SU-DHL-6 (cell line): Measurements from ENCODE around the gene ZNF280B.

Experiments used
- H2AFZ ChIP-seq: fragments of 200-600 bp; sonication (generic); 2 replicates; pipeline ENCODE4 v1.6.1; 2014; ENCODE audit warnings: low read depth, mild to moderate bottlenecking, moderate library complexity, mixed read lengths, antibody characterized with exemption, low read length; ENCODE audit not compliant: severe bottlenecking
- H3F3A ChIP-seq: fragments of 200-600 bp; shearing (Covaris generic); 2 replicates; pipeline ENCODE4 v1.6.0; 2016; ENCODE audit warnings: antibody characterized with exemption, mild to moderate bottlenecking; ENCODE audit not compliant: insufficient read depth
- H3K27ac ChIP-seq: fragments of 200-600 bp; sonication (generic); 2 replicates; pipeline ENCODE4 v1.5.1; 2016; ENCODE audit warnings: low read depth, mild to moderate bottlenecking, low read length, moderate library complexity, mixed read lengths
- H3K27me3 ChIP-seq: fragments of 200-600 bp; sonication (generic), shearing (Covaris generic); 2 replicates; pipeline ENCODE4 v1.6.0; 2014; ENCODE audit warnings: mild to moderate bottlenecking, low read length
- H3K36me3 ChIP-seq: fragments of 200-600 bp; sonication (generic); 2 replicates; pipeline ENCODE4 v1.6.1; 2014; ENCODE audit warnings: mild to moderate bottlenecking, low read length, mixed read lengths
- H3K4me2 ChIP-seq: fragments of 300-600, 200-600 bp; shearing (Covaris generic), sonication (generic); 2 replicates; pipeline ENCODE4 v1.6.0; 2014; ENCODE audit warnings: low read length, low read depth, mild to moderate bottlenecking; ENCODE audit not compliant: poor library complexity, severe bottlenecking
- H3K4me3 ChIP-seq: fragments of 200-600 bp; sonication (generic); 2 replicates; pipeline ENCODE4 v1.5.1; 2014; ENCODE audit warnings: antibody characterized with exemption, low read length, mild to moderate bottlenecking, mixed read lengths; ENCODE audit not compliant: insufficient read depth, poor library complexity, severe bottlenecking
- H3K79me2 ChIP-seq: fragments of 200-600 bp; sonication (generic); 2 replicates; pipeline ENCODE4 v1.6.1; 2014; ENCODE audit warnings: mild to moderate bottlenecking, low read length, moderate library complexity; ENCODE audit not compliant: insufficient read depth
- H3K9ac ChIP-seq: fragments of 200-600 bp; sonication (generic); 2 replicates; pipeline ENCODE4 v1.7.0; 2014; ENCODE audit warnings: mild to moderate bottlenecking, low read length
- H3K9me2 ChIP-seq: fragments of 200-600 bp; sonication (generic); replicated peaks from 2 replicates; pipeline ENCODE4 v1.6.1; 2014; ENCODE audit warnings: low read length; ENCODE audit not compliant: insufficient read depth
- H3K9me3 ChIP-seq: fragments of 200-600 bp; sonication (generic); 2 replicates; pipeline ENCODE4 v1.6.1; 2014; ENCODE audit warnings: low read length, mixed read lengths; ENCODE audit not compliant: insufficient read depth
- H4K20me1 ChIP-seq: fragments of 200-600 bp; sonication (generic); 2 replicates; pipeline ENCODE4 v1.6.1; 2014; ENCODE audit warnings: low read depth, mild to moderate bottlenecking, antibody characterized with exemption, low read length, moderate library complexity, mixed read lengths
- CTCF ChIP-seq: fragments of 200-600 bp; sonication (generic); IDR thresholded peaks from one replicate; pipeline ENCODE4 v1.5.1; 2017; ENCODE audit warnings: antibody characterized with exemption, mild to moderate bottlenecking, low read length, moderate library complexity; ENCODE audit not compliant: insufficient read depth, poor library complexity, severe bottlenecking
- EZH2phosphoT487 ChIP-seq: fragments of 200-600 bp; sonication (generic), shearing (Covaris generic); conservative IDR thresholded peaks from 2 replicates; pipeline ENCODE4 v1.6.1; 2018; ENCODE audit warnings: mild to moderate bottlenecking, antibody characterized with exemption, low read length, moderate library complexity, mixed read lengths

ZNF280B gene

GRCh38 chr22:22547226-22547625 lies 38.7 kb upstream of the ZNF280B start:
- TF ChIP-seq CTCF (no peak), EZH2phosphoT487 (no peak)
- no peak overlapping the region for H3K4me2 ChIP-seq

DNA sequence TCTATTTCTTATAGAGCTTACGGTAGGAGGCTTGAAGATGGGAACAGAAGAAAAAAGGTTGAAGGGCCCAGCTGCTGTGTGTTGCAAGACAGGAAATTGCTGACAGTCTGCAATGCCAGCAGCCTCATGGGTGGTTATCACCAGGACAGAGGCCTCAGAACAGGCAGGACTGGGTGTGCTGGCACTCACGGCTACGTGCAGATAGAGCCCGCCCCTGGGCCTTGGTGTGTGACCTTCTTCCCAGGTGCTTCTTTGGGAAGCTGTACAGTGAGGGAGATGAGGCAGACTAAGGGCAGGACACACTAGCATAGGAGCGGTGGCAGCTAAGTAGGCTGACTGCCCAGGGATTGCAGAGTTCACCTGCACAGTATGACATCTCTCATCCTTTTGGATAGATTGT lies 37.9 kb upstream of the ZNF280B start:
- no peaks in the 10 kb centered on the region for H3F3A ChIP-seq
- no peaks in the 10 kb centered on the region for H3K36me3 ChIP-seq
- H3K4me3 ChIP-seq: no peak overlapping the region
- H4K20me1 ChIP-seq: no peaks in the 10 kb centered on the region
- no peaks in the 10 kb centered on the region for H3K9me3 ChIP-seq
- H3K27ac ChIP-seq: no peak overlapping the region
- no peaks in the 10 kb centered on the region for H3K9me2 ChIP-seq
- no peaks in the 10 kb centered on the region for H3K79me2 ChIP-seq
- no peaks in the 10 kb centered on the region for H3K27me3 ChIP-seq
- TF ChIP-seq CTCF: no peak
- no peak for TF ChIP-seq EZH2phosphoT487
- H2AFZ ChIP-seq: no peak overlapping the region
- H3K4me2 ChIP-seq: no peak overlapping the region
- no peak overlapping the region for H3K9ac ChIP-seq

More at GRCh38 chr22:22547226-22547625, 38.7 kb upstream of the ZNF280B start:
- H4K20me1 ChIP-seq: no peaks in the 10 kb centered on the region
- H3K79me2 ChIP-seq: no peaks in the 10 kb centered on the region
- no peaks in the 10 kb centered on the region for H3K9me3 ChIP-seq
- H3K27ac ChIP-seq: no peak overlapping the region
- no peaks in the 10 kb centered on the region for H3K9me2 ChIP-seq
- H3K4me3 ChIP-seq: no peak overlapping the region
- no peak overlapping the region for H3K9ac ChIP-seq
- H3F3A ChIP-seq: no peaks in the 10 kb centered on the region
- no peak overlapping the region for H2AFZ ChIP-seq
- no peaks in the 10 kb centered on the region for H3K36me3 ChIP-seq
- H3K27me3 ChIP-seq: no peaks in the 10 kb centered on the region

DNA sequence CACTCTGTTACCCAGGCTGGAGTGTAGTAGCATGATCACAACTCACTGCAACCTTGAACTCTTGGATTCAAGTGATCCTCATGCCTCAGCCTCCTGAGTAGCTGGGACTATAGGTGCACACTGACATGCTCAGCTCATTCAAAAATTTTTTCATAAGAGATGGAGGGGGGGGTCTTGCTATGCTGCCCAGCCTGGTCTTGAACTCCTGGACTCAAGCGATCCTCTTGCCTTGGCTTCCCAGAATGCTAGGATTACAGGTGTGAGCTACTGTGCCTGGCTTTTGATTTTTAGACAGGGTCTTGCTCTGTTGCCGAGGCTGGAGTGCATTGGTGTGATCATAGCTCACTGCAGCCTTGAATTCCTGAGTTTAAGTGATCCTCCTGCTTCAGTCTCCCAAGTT lies 36.5 kb upstream of the ZNF280B start:
- no peaks in the 10 kb centered on the region for H3K27me3 ChIP-seq
- no peaks in the 10 kb centered on the region for H3K79me2 ChIP-seq
- H3K4me3 ChIP-seq: no peak overlapping the region
- no peaks in the 10 kb centered on the region for H4K20me1 ChIP-seq
- H3K36me3 ChIP-seq: no peaks in the 10 kb centered on the region
- no peak overlapping the region for H3K27ac ChIP-seq
- no peak overlapping the region for H3K9ac ChIP-seq
- TF ChIP-seq CTCF: no peak
- no peak for TF ChIP-seq EZH2phosphoT487
- no peak overlapping the region for H3K4me2 ChIP-seq
- H3K9me2 ChIP-seq: no peaks in the 10 kb centered on the region
- H3F3A ChIP-seq: no peaks in the 10 kb centered on the region
- H2AFZ ChIP-seq: no peak overlapping the region
- H3K9me3 ChIP-seq: no peaks in the 10 kb centered on the region
